HG02852 (cell line): ENCODE data around the gene KCNS1.
"Not testable (repeated sequence)": the region's sequence is repeated elsewhere in the genome, so short reads cannot be mapped to it uniquely, and the experiment has no call there.

ENCODE experiments used
- ATAC-seq: cut with Tn5 transposase; IDR thresholded peaks from one replicate; pipeline ENCODE4 v1.9.1; 2021; ENCODE audit warnings: mild to moderate bottlenecking, moderate library complexity; ENCODE audit not compliant: unreplicated experiment

Gene KCNS1

GRCh38 chr20:45080867-45081624 lies 19.9 kb downstream of the KCNS1 start:
- no peak for ATAC-seq

- no peak for ATAC-seq
These were observed 23.4 kb downstream of the KCNS1 start for GRCh38 chr20:45077559-45077958.

GRCh38 chr20:45073221-45073620 lies 27.7 kb downstream of the KCNS1 start:
- ATAC-seq, result no peak

GRCh38 chr20:45072066-45072465 lies 28.9 kb downstream of the KCNS1 start:
- ATAC-seq, result no peak

- ATAC-seq, result no peak
These were observed 29.8 kb downstream of the KCNS1 start for GRCh38 chr20:45070932-45071632.

- no peak for ATAC-seq
These were observed 31.7 kb downstream of the KCNS1 start for GRCh38 chr20:45069261-45069660.

GRCh38 chr20:45067558-45067957 lies 33.4 kb downstream of the KCNS1 start:
- no peak for ATAC-seq

GRCh38 chr20:45067087-45067486 lies 33.8 kb downstream of the KCNS1 start:
- no peak for ATAC-seq

- no peak for ATAC-seq
These were observed 34.6 kb downstream of the KCNS1 start for GRCh38 chr20:45066372-45066771.

GRCh38 chr20:45064812-45065211 lies 36.1 kb downstream of the KCNS1 start:
- no peak for ATAC-seq

GRCh38 chr20:45063107-45063506 lies 37.8 kb downstream of the KCNS1 start:
- not testable (repeated sequence) for ATAC-seq

GRCh38 chr20:45061244-45061643 lies 39.7 kb downstream of the KCNS1 start:
- no peak for ATAC-seq

GRCh38 chr20:45060294-45060693 lies 40.6 kb downstream of the KCNS1 start:
- no peak for ATAC-seq

GRCh38 chr20:45059022-45059728 lies 41.8 kb downstream of the KCNS1 start:
- no peak for ATAC-seq

GRCh38 chr20:45058168-45058850 lies 42.6 kb downstream of the KCNS1 start:
- ATAC-seq, result no peak

- no peak for ATAC-seq
These were observed 44.3 kb downstream of the KCNS1 start for GRCh38 chr20:45056473-45057173.

- ATAC-seq, result no peak
These were observed 45.9 kb downstream of the KCNS1 start for GRCh38 chr20:45055056-45055455.

- no peak for ATAC-seq
These were observed 47.2 kb downstream of the KCNS1 start for GRCh38 chr20:45053430-45054351.

- ATAC-seq, result no peak
These were observed 48.1 kb downstream of the KCNS1 start for GRCh38 chr20:45052698-45053429.
